Breast epithelium (tissue), 3 donors: Measurements from ENCODE around the gene RALGPS2.

Experiments used
- POLR2A ChIP-seq: fragments of 450-650 bp; IDR thresholded peaks from one replicate; pipeline ENCODE4 v1.6.1; 2016; ENCODE audit warnings: antibody characterized with exemption, mild to moderate bottlenecking, moderate library complexity
- POLR2AphosphoS5 ChIP-seq, 3 donors: sonication (generic); formaldehyde crosslinking; IDR thresholded peaks; one replicate each; pipeline ENCODE4 v1.6.1; 2017; ENCODE audit warnings: antibody characterized with exemption in 3 of 3

- TF ChIP-seq POLR2A: no peak
- no peak for TF ChIP-seq POLR2AphosphoS5 (IDR thresholded peaks at IDR 0.05)
Observed at GRCh38 chr1:178926046-178926445, 201.0 kb downstream of the RALGPS2 start.
